Neural crest cell (in vitro differentiated cells): ENCODE data around the gene MTUS2. TPM values are rescaled to one million over a fixed set of nuclear protein-coding genes. Genes with fewer than 3 reads are reported as not detected.

Experiments
- DNase-seq: peaks from one replicate; pipeline ENCODE4 v3.0.0; 2021; ENCODE audit warnings: low read depth, mixed read lengths, low spot score
- H3K27ac Mint-ChIP-seq: one replicate; pipeline ENCODE4 v1.8.0; 2021; ENCODE audit warnings: mild to moderate bottlenecking, mixed read lengths; ENCODE audit not compliant: unreplicated experiment
- H3K27me3 Mint-ChIP-seq: 2 replicates; pipeline ENCODE4 v1.8.0; 2021; ENCODE audit warnings: low read depth, mild to moderate bottlenecking, mixed read lengths
- H3K36me3 Mint-ChIP-seq: 2 replicates; pipeline ENCODE4 v1.8.0; 2021; ENCODE audit warnings: low read depth, mild to moderate bottlenecking, mixed read lengths
- H3K4me1 Mint-ChIP-seq: 2 replicates; pipeline ENCODE4 v1.8.0; 2021; ENCODE audit warnings: mixed read lengths
- H3K4me3 Mint-ChIP-seq: one replicate; pipeline ENCODE4 v1.8.0; 2021; ENCODE audit warnings: mild to moderate bottlenecking, mixed read lengths
- H3K9me3 Mint-ChIP-seq: 2 replicates; pipeline ENCODE4 v1.8.0; 2021; ENCODE audit warnings: mixed read lengths
- CTCF ChIP-seq: fragments of 200-600 bp; sonication (generic); conservative IDR thresholded peaks from 2 replicates; pipeline ENCODE4 v1.5.0; 2021; ENCODE audit warnings: antibody characterized with exemption, mild to moderate bottlenecking
- total RNA-seq: library from RNA; stranded (reverse); gene quantifications from 2 replicates; pipeline ENCODE4 v1.2.1, GENCODE V29; 2021

Gene MTUS2
- total RNA-seq, 1 donor from 2014 or later: 0.91 TPM

GRCh38 chr13:28805193-28805819 is 14.8 kb upstream of the MTUS2 start:
- Mint-ChIP-seq H3K27ac (no peak overlapping the region), H3K36me3 (peaks cover 5% of the 10 kb centered on the region), H3K4me1 (no peaks in the 10 kb centered on the region), H3K4me3 (no peak overlapping the region), H3K9me3 (peaks cover 6% of the 10 kb centered on the region), H3K27me3 (peaks cover 45% of the 10 kb centered on the region)
- DNase-seq: peak; percentile 53
- TF ChIP-seq CTCF: peak; percentile 64

DNA sequence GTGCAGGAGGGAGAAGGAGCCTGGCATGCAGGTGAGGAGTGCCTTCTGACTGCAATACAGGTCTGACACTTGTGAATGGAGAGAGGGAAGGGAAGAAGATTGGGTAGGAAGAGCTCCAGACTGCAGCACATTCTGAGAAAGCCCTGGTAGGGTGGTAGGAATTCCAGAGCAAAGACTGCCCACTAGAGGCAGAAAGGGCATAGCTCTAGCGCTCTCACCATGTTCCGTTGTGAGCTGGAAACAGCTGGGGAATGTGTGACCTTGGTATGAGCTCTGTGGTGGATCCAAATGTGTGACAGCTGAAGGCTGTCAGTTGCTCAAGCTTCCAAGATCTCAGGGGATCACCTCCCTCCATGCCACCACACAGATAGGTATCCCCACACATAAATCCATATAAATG is 2.9 kb upstream of the MTUS2 start:
- no peaks in the 10 kb centered on the region for H3K36me3 Mint-ChIP-seq
- H3K4me3 Mint-ChIP-seq: peak overlapping the region; percentile 72
- peaks cover 67% of the 10 kb centered on the region for H3K27me3 Mint-ChIP-seq
- H3K4me1 Mint-ChIP-seq: peaks cover 4% of the 10 kb centered on the region
- peak; percentile 39 for TF ChIP-seq CTCF
- no peak overlapping the region for H3K27ac Mint-ChIP-seq
- DNase-seq: no peak
- H3K9me3 Mint-ChIP-seq: no peaks in the 10 kb centered on the region

GRCh38 chr13:28819046-28819730 is 951 bp upstream of the MTUS2 start:
- H3K4me3 Mint-ChIP-seq: peak overlapping the region; percentile 66
- no peak for TF ChIP-seq CTCF
- no peaks in the 10 kb centered on the region for H3K36me3 Mint-ChIP-seq
- H3K27ac Mint-ChIP-seq: no peak overlapping the region
- H3K4me1 Mint-ChIP-seq: peaks cover 4% of the 10 kb centered on the region
- H3K9me3 Mint-ChIP-seq: no peaks in the 10 kb centered on the region
- peak; percentile 4 for DNase-seq
- H3K27me3 Mint-ChIP-seq: peaks cover 83% of the 10 kb centered on the region

DNA sequence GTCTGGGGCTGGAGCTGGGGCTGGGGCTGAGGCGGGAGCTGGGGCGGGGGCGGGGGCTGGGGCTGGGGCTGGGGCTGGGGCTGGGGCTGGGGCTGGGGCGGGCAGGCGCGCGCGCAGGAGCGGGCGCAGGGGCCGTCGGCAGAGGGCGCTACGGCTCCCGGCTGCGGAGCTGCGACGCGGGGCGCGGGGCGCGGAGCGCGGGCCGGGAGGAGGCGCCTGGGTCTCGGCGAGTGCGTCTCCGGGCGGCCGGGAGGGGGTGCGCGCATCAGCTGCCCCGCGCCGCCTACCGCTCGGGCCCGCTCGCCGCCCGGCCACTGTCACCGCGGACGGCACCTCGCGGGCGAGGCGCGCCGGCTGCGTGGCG is 422 bp upstream of the MTUS2 start:
- H3K27ac Mint-ChIP-seq: no peak overlapping the region
- H3K4me1 Mint-ChIP-seq: peaks cover 4% of the 10 kb centered on the region
- TF ChIP-seq CTCF: peak; percentile 56
- H3K36me3 Mint-ChIP-seq: no peaks in the 10 kb centered on the region
- H3K4me3 Mint-ChIP-seq: no peak overlapping the region
- peak; percentile 68 for DNase-seq
- peaks cover 83% of the 10 kb centered on the region for H3K27me3 Mint-ChIP-seq
- no peaks in the 10 kb centered on the region for H3K9me3 Mint-ChIP-seq

DNA sequence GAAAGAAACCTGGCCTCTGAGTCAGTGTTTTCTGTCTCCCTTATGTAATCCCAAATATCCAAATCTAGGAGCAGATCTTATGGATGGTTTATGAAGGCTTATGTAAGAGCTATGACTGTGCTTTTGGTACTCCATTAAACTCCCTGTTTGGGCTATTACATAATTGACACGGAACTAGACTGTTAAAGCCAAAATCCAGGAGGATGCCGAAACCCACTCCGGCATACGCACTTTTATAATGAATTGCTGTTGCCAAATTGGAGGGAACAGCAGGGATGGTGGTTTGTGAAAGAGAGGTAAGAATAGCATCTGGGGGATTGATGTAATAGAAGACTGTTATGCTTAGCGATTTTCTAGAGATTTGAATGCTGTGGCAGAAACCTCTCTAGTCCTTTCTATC is 2.0 kb downstream of the MTUS2 start:
- no peak overlapping the region for H3K4me3 Mint-ChIP-seq
- TF ChIP-seq CTCF: no peak
- no peak for DNase-seq
- peaks cover 4% of the 10 kb centered on the region for H3K4me1 Mint-ChIP-seq
- no peaks in the 10 kb centered on the region for H3K9me3 Mint-ChIP-seq
- H3K27ac Mint-ChIP-seq: no peak overlapping the region
- peaks cover 90% of the 10 kb centered on the region for H3K27me3 Mint-ChIP-seq
- H3K36me3 Mint-ChIP-seq: no peaks in the 10 kb centered on the region
